Hepatocyte (in vitro differentiated cells): ENCODE results near the gene SRR. TPM values are rescaled to one million over a fixed set of nuclear protein-coding genes. Genes with fewer than 3 reads are reported as not detected.
A peak's percentile ranks its signal among the peaks of the same experiment; 100 is the strongest.

ENCODE experiments used
- DNase-seq: peaks from one replicate; pipeline ENCODE4 v3.0.0-alpha.2; 2016; ENCODE audit warnings: low spot score
- H2AFZ ChIP-seq: fragments of 200-600 bp; sonication (generic); 2 replicates; pipeline ENCODE4 v1.6.0; 2016; ENCODE audit warnings: antibody characterized with exemption, mild to moderate bottlenecking
- H3K27ac ChIP-seq: fragments of 200-600 bp; sonication (generic); 2 replicates; pipeline ENCODE4 v1.5.1; 2016; ENCODE audit warnings: mild to moderate bottlenecking
- H3K27me3 ChIP-seq: fragments of 200-600 bp; sonication (generic); 2 replicates; pipeline ENCODE4 v1.6.1; 2016
- H3K36me3 ChIP-seq: fragments of 200-600 bp; sonication (generic); replicated peaks from 2 replicates; pipeline ENCODE4 v1.5.1; 2016; ENCODE audit warnings: low read depth; ENCODE audit not compliant: insufficient read depth
- H3K4me1 ChIP-seq: fragments of 200-600 bp; sonication (generic); 2 replicates; pipeline ENCODE4 v1.5.1; 2016; ENCODE audit warnings: mild to moderate bottlenecking, moderate library complexity; ENCODE audit not compliant: insufficient read depth
- H3K4me2 ChIP-seq: fragments of 200-600 bp; sonication (generic); 2 replicates; pipeline ENCODE4 v1.6.0; 2016
- H3K4me3 ChIP-seq: fragments of 200-600 bp; sonication (generic); 2 replicates; pipeline ENCODE4 v1.5.1; 2016; ENCODE audit warnings: mild to moderate bottlenecking
- H3K79me2 ChIP-seq: fragments of 200-600 bp; sonication (generic); 2 replicates; pipeline ENCODE4 v1.6.0; 2017; ENCODE audit warnings: mild to moderate bottlenecking
- H3K9me2 ChIP-seq: fragments of 200-600 bp; sonication (generic); replicated peaks from 2 replicates; pipeline ENCODE4 v1.6.0; 2017; ENCODE audit warnings: mild to moderate bottlenecking; ENCODE audit not compliant: insufficient read depth
- H3K9me3 ChIP-seq: fragments of 200-600 bp; sonication (generic); 2 replicates; pipeline ENCODE4 v1.5.1; 2016; ENCODE audit warnings: low read depth, mild to moderate bottlenecking
- H4K20me1 ChIP-seq: fragments of 200-600 bp; sonication (generic); 2 replicates; pipeline ENCODE4 v1.6.0; 2016; ENCODE audit warnings: mild to moderate bottlenecking; ENCODE audit not compliant: insufficient read depth, poor library complexity, severe bottlenecking
- CTCF ChIP-seq: fragments of 200-600 bp; sonication (generic); IDR thresholded peaks from 2 replicates; pipeline ENCODE4 v1.5.1; 2016; ENCODE audit warnings: antibody characterized with exemption, mild to moderate bottlenecking; ENCODE audit not compliant: poor library complexity
- EZH2 ChIP-seq: fragments of 200-600 bp; sonication (generic); IDR thresholded peaks from 2 replicates; pipeline ENCODE4 v1.6.1; 2016; ENCODE audit warnings: antibody characterized with exemption, mild to moderate bottlenecking, borderline replicate concordance
- EZH2phosphoT487 ChIP-seq: fragments of 200-600 bp; sonication (generic); IDR thresholded peaks from one replicate; pipeline ENCODE4 v1.6.1; 2018; ENCODE audit warnings: antibody characterized with exemption, mild to moderate bottlenecking, low read depth, moderate library complexity; ENCODE audit not compliant: unreplicated experiment, severe bottlenecking
- WGBS: methylation state at CpG from one replicate; pipeline ENCODE4 v1.1.6; 2016; ENCODE audit warnings: low lambda C conversion rate; ENCODE audit errors: missing lambda C conversion rate; 5-methylcytosine and 5-hydroxymethylcytosine counted together
- polyA plus RNA-seq: library from polyadenylated mRNA; unstranded; fragments of >200 nt; fragmentation: Nextera tagmentation; extraction: Ambion mirVana; gene quantifications from 2 replicates; pipeline ENCODE4 v1.2.1, GENCODE V29; 2016
- total RNA-seq: library from RNA; depleted of rRNA; stranded (reverse); fragments of >200 nt; gene quantifications from 2 replicates; pipeline ENCODE4 v1.2.3, GENCODE V29; 2014

SRR gene
- total and polyA plus RNA-seq, 2 experiments from 2014 or later, result 7.8 to 16.0 TPM

- WGBS, result 92% methylated on average over 5 of the region's 5 CpGs
- H3K27ac ChIP-seq, result no peak overlapping the region
- no peaks in the 10 kb centered on the region for H3K9me2 ChIP-seq
- H3K27me3 ChIP-seq, result no peaks in the 10 kb centered on the region
- H3K9me3 ChIP-seq, result no peaks in the 10 kb centered on the region
- H3K4me1 ChIP-seq, result no peaks in the 10 kb centered on the region
- H3K4me2 ChIP-seq, result no peak overlapping the region
- no peaks in the 10 kb centered on the region for H3K36me3 ChIP-seq
- no peak overlapping the region for H3K4me3 ChIP-seq
- H4K20me1 ChIP-seq, result no peaks in the 10 kb centered on the region
- no peaks in the 10 kb centered on the region for H3K79me2 ChIP-seq
- TF ChIP-seq EZH2 (no peak), EZH2phosphoT487 (no peak), CTCF (no peak)
- no peak for DNase-seq
- no peak overlapping the region for H2AFZ ChIP-seq
These were observed 65.3 kb downstream of the SRR start for GRCh38 chr17:2369039-2369438.

GRCh38 chr17:2369551-2370210, 65.9 kb downstream of the SRR start:
- peak; percentile 3 for TF ChIP-seq CTCF
- no peak for TF ChIP-seq EZH2phosphoT487
- TF ChIP-seq EZH2, result no peak
- H2AFZ ChIP-seq, result no peak overlapping the region
- H3K27ac ChIP-seq, result no peak overlapping the region

GRCh38 chr17:2370211-2370589, 66.5 kb downstream of the SRR start:
- Histone ChIP-seq H3K4me3 (no peak overlapping the region), H3K79me2 (no peaks in the 10 kb centered on the region), H3K9me3 (no peaks in the 10 kb centered on the region), H3K4me2 (no peak overlapping the region), H3K27ac (no peak overlapping the region), H4K20me1 (no peaks in the 10 kb centered on the region), H3K9me2 (no peaks in the 10 kb centered on the region), H2AFZ (no peak overlapping the region), H3K36me3 (no peaks in the 10 kb centered on the region), H3K4me1 (no peaks in the 10 kb centered on the region), H3K27me3 (no peaks in the 10 kb centered on the region)
- TF ChIP-seq CTCF (no peak), EZH2 (no peak), EZH2phosphoT487 (no peak)
- no peak for DNase-seq
- 92% methylated on average over 11 of the region's 11 CpGs for WGBS

More at GRCh38 chr17:2369551-2370210, 65.9 kb downstream of the SRR start:
- WGBS, result 70% methylated on average over 20 of the region's 20 CpGs
- DNase-seq, result no peak
- Histone ChIP-seq H3K9me3 (no peaks in the 10 kb centered on the region), H3K9me2 (no peaks in the 10 kb centered on the region), H3K36me3 (no peaks in the 10 kb centered on the region), H3K27me3 (no peaks in the 10 kb centered on the region), H3K79me2 (no peaks in the 10 kb centered on the region), H3K4me3 (no peak overlapping the region), H3K4me2 (no peak overlapping the region), H3K4me1 (no peaks in the 10 kb centered on the region), H4K20me1 (no peaks in the 10 kb centered on the region)
